ENCODE data around the gene ABHD16B. TPM values are rescaled to one million over a fixed set of nuclear protein-coding genes. Genes with fewer than 3 reads are reported as not detected.
"Not testable (repeated sequence)": the region's sequence is repeated elsewhere in the genome, so short reads cannot be mapped to it uniquely, and the experiment has no call there.

Gene ABHD16B
- total RNA-seq, 4 donors from 2014 or later = not detected

DNA sequence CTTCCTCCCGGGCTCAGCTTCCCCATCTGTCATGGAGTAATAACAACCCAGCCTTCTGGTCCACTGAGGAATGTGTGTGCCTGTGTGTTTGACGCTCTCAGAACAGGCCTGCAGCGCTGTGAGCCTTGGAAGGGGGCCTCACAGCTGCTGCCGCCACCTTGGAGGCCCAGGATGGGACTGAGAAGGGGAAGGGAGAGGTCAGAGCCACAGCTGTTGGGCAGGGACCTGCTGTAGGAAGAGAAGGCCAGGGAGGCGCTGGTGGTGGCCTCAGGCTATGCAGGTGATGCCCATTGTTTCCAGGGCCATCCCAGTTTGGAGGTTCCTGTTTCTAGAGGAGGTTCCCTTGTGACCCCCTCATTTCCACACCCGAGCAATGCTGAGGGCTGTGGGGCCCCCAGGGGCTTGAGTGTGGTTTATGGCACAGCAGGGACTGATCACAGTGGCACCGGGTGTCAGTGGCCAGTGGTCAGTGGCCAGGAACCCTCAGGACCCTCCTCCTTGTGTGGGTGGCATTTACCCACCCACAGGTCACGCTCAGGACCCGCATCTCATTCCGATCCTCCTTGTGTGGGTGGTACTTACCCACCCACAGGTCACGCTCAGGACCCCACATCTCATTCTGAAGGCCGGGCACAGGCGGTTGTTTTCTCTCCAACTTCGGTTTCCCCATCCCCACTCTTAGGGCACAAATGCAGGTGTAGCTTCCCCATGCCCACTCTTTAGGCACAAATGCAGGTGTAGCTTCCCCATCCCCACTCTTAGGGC lies 17.8 kb downstream of the ABHD16B start:
- intact Hi-C loops (cut with DNase I) = no loop called here
- TF ChIP-seq, protein P1, sequence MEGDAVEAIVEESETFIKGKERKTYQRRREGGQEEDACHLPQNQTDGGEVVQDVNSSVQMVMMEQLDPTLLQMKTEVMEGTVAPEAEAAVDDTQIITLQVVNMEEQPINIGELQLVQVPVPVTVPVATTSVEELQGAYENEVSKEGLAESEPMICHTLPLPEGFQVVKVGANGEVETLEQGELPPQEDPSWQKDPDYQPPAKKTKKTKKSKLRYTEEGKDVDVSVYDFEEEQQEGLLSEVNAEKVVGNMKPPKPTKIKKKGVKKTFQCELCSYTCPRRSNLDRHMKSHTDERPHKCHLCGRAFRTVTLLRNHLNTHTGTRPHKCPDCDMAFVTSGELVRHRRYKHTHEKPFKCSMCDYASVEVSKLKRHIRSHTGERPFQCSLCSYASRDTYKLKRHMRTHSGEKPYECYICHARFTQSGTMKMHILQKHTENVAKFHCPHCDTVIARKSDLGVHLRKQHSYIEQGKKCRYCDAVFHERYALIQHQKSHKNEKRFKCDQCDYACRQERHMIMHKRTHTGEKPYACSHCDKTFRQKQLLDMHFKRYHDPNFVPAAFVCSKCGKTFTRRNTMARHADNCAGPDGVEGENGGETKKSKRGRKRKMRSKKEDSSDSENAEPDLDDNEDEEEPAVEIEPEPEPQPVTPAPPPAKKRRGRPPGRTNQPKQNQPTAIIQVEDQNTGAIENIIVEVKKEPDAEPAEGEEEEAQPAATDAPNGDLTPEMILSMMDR (IDR thresholded peaks at IDR 0.05) = no peak
- no peak for TF ChIP-seq POLR2A (IDR thresholded peaks at IDR 0.05)
- H3K9me3 ChIP-seq = no peaks in the 10 kb centered on the region
- no peak overlapping the region for H3K27ac ChIP-seq
- H3K4me3 ChIP-seq (replicated peaks in 1 of 3) = no peak overlapping the region
- DNase-seq = no peak
- 96 to 97% methylated on average over 11 to 13 of the region's 14 CpGs for WGBS, 2 donors
- H3K4me1 ChIP-seq = no peaks in the 10 kb centered on the region
- H3K27me3 ChIP-seq = no peaks in the 10 kb centered on the region
- peaks cover 26 to 49% of the 10 kb centered on the region in 2 donors for H3K36me3 ChIP-seq

DNA sequence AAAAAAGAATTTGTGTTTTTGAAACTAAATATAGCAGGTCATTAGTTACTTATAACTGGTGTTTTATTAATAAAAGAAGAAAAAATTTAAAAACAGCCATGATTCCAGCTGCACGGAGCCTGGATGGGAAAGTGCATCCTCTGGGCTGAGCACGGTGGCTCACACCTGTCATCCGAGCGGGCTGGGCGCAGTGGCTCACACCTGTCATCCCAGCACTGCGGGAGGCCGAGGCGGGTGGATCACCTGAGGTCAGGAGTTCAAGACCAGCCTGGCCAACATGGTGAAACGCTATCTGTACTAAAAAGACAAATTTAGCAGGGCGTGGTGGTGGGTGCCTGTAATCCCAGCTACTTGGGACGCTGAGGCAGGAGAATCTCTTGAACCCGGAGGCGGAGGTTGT lies 19.6 kb downstream of the ABHD16B start:
- peaks cover 19 to 41% of the 10 kb centered on the region in 2 donors for H3K36me3 ChIP-seq
- H3K27ac ChIP-seq = not testable (repeated sequence)

DNA sequence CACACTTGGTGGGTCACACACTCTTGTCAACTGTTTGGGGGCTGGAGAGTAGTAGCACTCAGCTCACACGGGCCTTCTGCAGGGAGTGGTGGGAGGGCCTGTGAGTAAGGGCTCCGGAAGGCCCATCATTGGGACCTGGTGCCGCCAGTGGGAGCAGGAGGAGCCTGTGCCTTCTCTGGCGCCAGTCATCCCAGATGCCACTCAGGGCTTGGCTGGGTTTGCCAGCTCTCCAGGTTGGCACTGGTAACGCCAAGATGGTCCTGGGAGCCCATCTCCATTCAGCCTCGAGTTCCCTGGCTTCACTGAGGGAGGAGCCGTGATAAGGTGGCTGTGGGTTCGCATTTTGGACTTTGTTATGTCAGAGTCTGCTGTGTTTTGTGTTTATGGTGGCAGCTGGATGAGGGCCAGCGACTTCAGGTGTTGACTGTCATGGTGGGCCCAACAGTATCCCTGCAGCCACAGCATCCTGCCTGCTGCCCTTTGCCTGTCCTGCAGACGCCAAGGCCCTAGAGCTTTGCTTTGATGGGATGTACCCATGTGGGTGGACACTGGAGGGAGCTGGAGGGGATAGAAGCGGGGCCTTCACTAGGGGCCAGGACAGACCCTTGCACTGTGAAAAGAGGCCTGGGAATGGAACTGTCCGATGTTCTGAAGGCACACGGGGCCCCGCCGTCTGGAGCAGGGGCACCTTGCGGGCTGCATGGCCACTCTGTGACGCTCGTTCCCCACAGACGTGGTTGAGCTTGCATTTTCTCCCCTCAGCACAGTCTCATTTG lies 20.3 kb downstream of the ABHD16B start:
- peaks cover 18 to 37% of the 10 kb centered on the region in 2 donors for H3K36me3 ChIP-seq

More for the DNA sequence above, 19.6 kb downstream of the ABHD16B start:
- H3K4me3 ChIP-seq (replicated peaks in 1 of 3); H3K4me1 ChIP-seq; intact Hi-C loops (cut with DNase I); DNase-seq; H3K27me3 ChIP-seq; H3K9me3 ChIP-seq: not testable (repeated sequence)
- 94 to 95% methylated on average over 13 of the region's 13 CpGs for WGBS, 2 donors

DNA sequence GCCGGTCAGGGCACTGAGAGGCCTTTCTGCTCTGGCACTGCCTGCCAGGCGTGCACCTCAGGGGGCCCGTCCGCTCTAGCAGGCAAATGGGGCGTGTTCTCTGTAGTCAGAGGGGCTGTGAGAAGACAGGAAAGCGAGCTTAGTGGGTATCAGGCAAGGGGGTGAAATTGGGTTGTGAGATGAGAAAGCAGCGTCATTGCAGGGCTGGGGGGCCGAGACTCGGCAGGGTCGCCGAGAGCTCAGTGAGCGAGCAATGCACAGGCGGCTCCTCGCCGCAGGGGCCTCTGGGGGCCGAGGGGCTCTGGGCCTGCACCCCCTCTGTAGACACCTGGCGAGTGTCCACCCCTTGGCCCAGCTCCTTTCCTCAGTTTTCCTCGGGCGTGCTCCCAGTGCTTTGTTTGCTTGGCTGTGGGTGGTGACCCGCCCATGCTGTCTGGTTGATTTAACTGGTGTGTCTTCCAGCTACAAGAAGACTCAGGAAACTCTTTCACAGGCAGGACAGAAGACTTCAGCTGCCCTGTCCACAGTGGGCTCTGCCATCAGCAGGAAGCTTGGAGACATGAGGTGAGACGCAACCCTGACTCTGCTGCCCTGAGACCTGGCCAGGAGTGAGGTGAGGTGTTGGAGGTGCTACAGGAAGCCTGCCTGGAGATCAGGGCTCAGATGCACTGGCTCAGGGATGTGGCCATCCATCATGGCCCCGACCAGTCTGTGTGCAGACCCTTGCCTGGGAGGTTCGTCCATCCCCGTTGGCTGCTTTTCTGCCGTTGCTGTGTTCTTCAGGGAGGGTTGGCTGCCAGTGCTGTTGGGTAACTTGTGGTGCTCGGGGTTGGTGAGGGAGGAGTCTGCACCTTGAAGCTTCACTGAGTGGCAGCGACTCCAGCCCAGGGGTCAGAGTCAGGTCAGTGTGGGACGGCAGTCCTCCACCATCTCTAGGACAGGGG lies 21.2 kb downstream of the ABHD16B start:
- peaks cover 26 to 33% of the 10 kb centered on the region in 2 donors for H3K36me3 ChIP-seq
- 93 to 97% methylated on average over 21 to 22 of the region's 28 CpGs for WGBS, 2 donors
- intact Hi-C loops (cut with DNase I) = no loop called here

More for the DNA sequence above, 20.3 kb downstream of the ABHD16B start:
- Histone ChIP-seq H3K27me3 (no peaks in the 10 kb centered on the region), H3K27ac (no peak overlapping the region), H3K4me3 (replicated peaks in 1 of 3) (no peak overlapping the region), H3K4me1 (no peaks in the 10 kb centered on the region), H3K9me3 (no peaks in the 10 kb centered on the region)
- DNase-seq = no peak
- WGBS, 2 donors = 85 to 95% methylated on average over 14 to 19 of the region's 19 CpGs
- intact Hi-C loops (cut with DNase I) = no loop called here
- TF ChIP-seq, protein P1 (IDR thresholded peaks at IDR 0.05) = no peak
- no peak for TF ChIP-seq POLR2A (IDR thresholded peaks at IDR 0.05)

More for the DNA sequence above, 21.2 kb downstream of the ABHD16B start:
- Histone ChIP-seq H3K27me3 (no peaks in the 10 kb centered on the region), H3K9me3 (no peaks in the 10 kb centered on the region), H3K4me3 (replicated peaks in 1 of 3) (no peak overlapping the region), H3K27ac (no peak overlapping the region), H3K4me1 (no peaks in the 10 kb centered on the region)
- TF ChIP-seq, protein P1 (IDR thresholded peaks at IDR 0.05) = no peak
- no peak for TF ChIP-seq POLR2A (IDR thresholded peaks at IDR 0.05)
- DNase-seq = no peak
